HUES48 (cell line): Measurements from ENCODE around the gene IFT88.

Experiments
- H3K27ac ChIP-seq: one replicate; pipeline ENCODE4 v1.7.0; 2013; ENCODE audit warnings: low read depth, low read length, inconsistent platforms
- H3K27me3 ChIP-seq: 2 replicates; pipeline ENCODE4 v1.6.1; 2013; ENCODE audit warnings: mild to moderate bottlenecking, low read length; ENCODE audit not compliant: control insufficient read depth, insufficient read depth
- H3K36me3 ChIP-seq: 2 replicates; pipeline ENCODE4 v1.6.1; 2013; ENCODE audit warnings: low read length; ENCODE audit not compliant: control insufficient read depth, insufficient read depth
- H3K4me1 ChIP-seq: 2 replicates; pipeline ENCODE4 v1.6.1; 2013; ENCODE audit warnings: mild to moderate bottlenecking, low read length; ENCODE audit not compliant: control insufficient read depth, insufficient read depth
- H3K4me3 ChIP-seq: 2 replicates; pipeline ENCODE4 v1.5.1; 2013; ENCODE audit warnings: mild to moderate bottlenecking, low read depth, low read length
- H3K9ac ChIP-seq: 2 replicates; pipeline ENCODE4 v1.6.1; 2013; ENCODE audit warnings: mild to moderate bottlenecking, low read depth, low read length, moderate library complexity
- H3K9me3 ChIP-seq: 2 replicates; pipeline ENCODE4 v1.6.1; 2013; ENCODE audit warnings: low read length; ENCODE audit not compliant: control insufficient read depth, insufficient read depth

The IFT88 gene

DNA sequence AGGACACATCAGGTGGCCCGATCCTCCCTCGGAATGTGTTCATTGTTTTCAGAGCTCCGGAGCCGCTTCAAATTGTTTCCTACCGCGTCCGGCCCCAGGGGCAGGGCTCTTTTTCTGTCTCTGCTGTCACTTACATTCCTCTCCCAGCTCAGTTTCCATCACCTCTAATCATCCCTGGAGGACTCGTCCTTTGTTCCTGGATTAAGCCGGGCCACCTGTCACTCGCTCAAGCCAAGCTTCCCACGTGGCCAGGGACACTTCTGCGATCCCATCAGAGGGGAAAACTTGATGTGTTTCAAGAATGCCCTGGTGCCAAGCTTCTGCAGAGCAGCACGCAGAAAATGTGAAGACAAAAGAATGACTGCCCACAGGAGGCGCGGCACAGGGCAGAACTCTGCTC, 150.0 kb downstream of the IFT88 start:
- Histone ChIP-seq H3K4me3 (no peak overlapping the region), H3K9ac (no peak overlapping the region), H3K4me1 (peaks cover 11% of the 10 kb centered on the region), H3K27me3 (peaks cover 22% of the 10 kb centered on the region), H3K36me3 (no peaks in the 10 kb centered on the region), H3K27ac (peak overlapping the region; percentile 5), H3K9me3 (no peaks in the 10 kb centered on the region)

GRCh38 chr13:20717581-20718542, 150.9 kb downstream of the IFT88 start:
- Histone ChIP-seq H3K27ac (peak overlapping the region; percentile 5), H3K4me3 (no peak overlapping the region), H3K36me3 (no peaks in the 10 kb centered on the region), H3K27me3 (peaks cover 31% of the 10 kb centered on the region), H3K9ac (no peak overlapping the region), H3K4me1 (peaks cover 14% of the 10 kb centered on the region), H3K9me3 (no peaks in the 10 kb centered on the region)

DNA sequence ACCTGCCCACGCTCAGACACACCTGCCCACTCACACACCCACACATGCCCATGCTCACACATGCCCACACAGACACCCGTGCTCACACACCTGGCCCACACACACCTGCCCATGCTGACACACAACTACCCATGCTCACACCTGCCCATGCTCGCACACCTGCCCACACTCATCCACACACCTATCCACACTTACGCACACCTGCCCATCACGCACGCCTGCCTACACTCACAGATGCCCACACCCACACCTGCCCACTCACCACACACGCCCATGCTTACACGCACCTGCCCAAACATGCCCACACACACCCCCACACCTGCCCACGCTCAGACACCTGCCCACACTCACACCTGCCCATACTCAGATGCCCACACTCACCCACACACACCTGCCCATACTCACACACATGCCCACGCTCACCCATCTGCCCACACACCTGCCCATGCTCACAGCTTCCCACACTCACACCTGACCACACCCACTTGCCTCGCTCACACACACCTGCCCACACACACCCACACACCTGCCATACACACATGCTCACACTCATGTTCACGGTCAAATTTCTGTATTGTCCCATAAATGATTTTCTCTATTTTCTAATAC, 152.1 kb downstream of the IFT88 start:
- Histone ChIP-seq H3K4me1 (peaks cover 5% of the 10 kb centered on the region; the same call in 1 of the 2 replicates), H3K27me3 (peaks cover 31% of the 10 kb centered on the region), H3K9ac (no peak overlapping the region), H3K4me3 (no peak overlapping the region), H3K9me3 (no peaks in the 10 kb centered on the region), H3K36me3 (no peaks in the 10 kb centered on the region), H3K27ac (no peak overlapping the region)

- H3K9me3 ChIP-seq, result no peaks in the 10 kb centered on the region
- no peak overlapping the region for H3K9ac ChIP-seq
- H3K27me3 ChIP-seq, result peaks cover 31% of the 10 kb centered on the region
- H3K27ac ChIP-seq, result no peak overlapping the region
- peaks cover 5% of the 10 kb centered on the region; the same call in 1 of the 2 replicates for H3K4me1 ChIP-seq
- no peaks in the 10 kb centered on the region for H3K36me3 ChIP-seq
- H3K4me3 ChIP-seq, result no peak overlapping the region
These were observed 152.8 kb downstream of the IFT88 start for GRCh38 chr13:20719783-20720182.

DNA sequence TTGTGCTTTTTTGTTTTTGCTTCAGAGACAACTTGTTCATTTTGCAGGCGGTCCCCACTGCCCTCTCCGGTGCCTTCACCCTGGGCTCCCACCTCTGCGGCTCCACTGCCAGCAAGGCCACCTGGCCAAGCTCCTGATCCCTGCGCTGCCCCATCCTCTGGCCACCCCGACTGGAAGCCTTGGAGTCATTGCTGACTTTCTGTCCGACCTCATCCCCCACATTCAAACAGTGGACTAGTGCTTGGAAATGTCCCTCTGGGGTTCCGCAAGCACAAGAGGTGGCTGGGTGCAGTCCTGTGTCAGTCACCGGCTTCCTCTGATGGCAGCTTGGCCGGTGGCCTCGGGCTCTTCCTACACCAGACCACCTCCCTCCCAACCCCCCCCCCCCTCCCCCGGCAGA, 153.5 kb downstream of the IFT88 start:
- Histone ChIP-seq H3K27ac (no peak overlapping the region), H3K4me3 (no peak overlapping the region), H3K9ac (no peak overlapping the region), H3K36me3 (no peaks in the 10 kb centered on the region), H3K4me1 (peaks cover 5% of the 10 kb centered on the region; the same call in 1 of the 2 replicates), H3K9me3 (no peaks in the 10 kb centered on the region), H3K27me3 (peaks cover 31% of the 10 kb centered on the region)

DNA sequence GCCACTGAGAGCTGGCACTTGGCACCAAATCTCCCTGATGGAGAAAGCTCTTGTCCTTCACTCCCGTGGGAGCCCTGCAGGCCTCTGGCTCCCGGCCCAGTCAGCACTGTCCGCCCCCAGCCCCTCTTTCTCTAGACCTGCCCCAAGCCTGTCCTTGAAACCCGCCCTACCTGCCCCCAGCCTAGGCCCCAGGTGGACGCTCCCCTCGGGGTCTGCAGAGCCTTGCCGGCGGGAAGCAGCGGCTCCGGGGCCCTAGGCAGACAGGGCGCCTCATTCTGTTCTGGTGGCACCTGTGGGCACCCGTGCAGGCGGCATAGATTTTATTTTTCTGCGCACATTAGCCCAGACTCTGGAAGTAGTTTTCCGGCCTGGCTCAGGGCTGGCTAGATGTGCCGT, 154.1 kb downstream of the IFT88 start:
- H3K9ac ChIP-seq, result no peak overlapping the region
- peak overlapping the region; percentile 62; the same call in 1 of the 2 replicates for H3K4me3 ChIP-seq

GRCh38 chr13:20721454-20722357, 154.7 kb downstream of the IFT88 start:
- peaks cover 5% of the 10 kb centered on the region; the same call in 1 of the 2 replicates for H3K4me1 ChIP-seq
- H3K36me3 ChIP-seq, result no peaks in the 10 kb centered on the region
- peaks cover 31% of the 10 kb centered on the region for H3K27me3 ChIP-seq
- H3K9ac ChIP-seq, result peak overlapping the region; percentile 31; the same call in 1 of the 2 replicates
- peak overlapping the region; percentile 62 for H3K4me3 ChIP-seq
- no peak overlapping the region for H3K27ac ChIP-seq
- no peaks in the 10 kb centered on the region for H3K9me3 ChIP-seq

More for the DNA sequence above, 154.1 kb downstream of the IFT88 start:
- peaks cover 5% of the 10 kb centered on the region; the same call in 1 of the 2 replicates for H3K4me1 ChIP-seq
- H3K27me3 ChIP-seq, result peaks cover 31% of the 10 kb centered on the region
- H3K9me3 ChIP-seq, result no peaks in the 10 kb centered on the region
- H3K27ac ChIP-seq, result no peak overlapping the region
- no peaks in the 10 kb centered on the region for H3K36me3 ChIP-seq

DNA sequence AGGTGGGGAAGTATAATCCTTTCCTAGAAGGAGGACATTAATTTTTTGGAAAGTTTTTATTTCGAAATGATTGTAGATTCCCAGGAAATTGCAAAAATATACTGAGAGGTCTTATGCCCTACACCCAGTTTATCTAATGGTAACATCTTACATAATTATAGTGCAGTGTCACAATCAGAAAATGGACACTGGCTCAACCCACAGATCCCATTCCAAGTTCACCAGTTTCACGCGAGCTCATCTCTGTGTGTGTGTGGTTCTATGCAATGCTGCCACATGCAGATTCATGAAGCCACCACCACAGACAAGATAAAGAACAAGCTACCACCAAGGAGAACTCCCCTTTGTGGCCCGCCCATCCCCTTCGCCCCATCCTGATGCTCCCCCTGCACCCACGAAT, 160.9 kb downstream of the IFT88 start:
- no peaks in the 10 kb centered on the region for H3K9me3 ChIP-seq
- no peak overlapping the region for H3K27ac ChIP-seq
- peaks cover 5% of the 10 kb centered on the region for H3K27me3 ChIP-seq
- no peak overlapping the region for H3K9ac ChIP-seq
- H3K4me3 ChIP-seq, result no peak overlapping the region
- H3K36me3 ChIP-seq, result no peaks in the 10 kb centered on the region
- H3K4me1 ChIP-seq, result no peaks in the 10 kb centered on the region

GRCh38 chr13:20728579-20729311, 161.8 kb downstream of the IFT88 start:
- Histone ChIP-seq H3K4me1 (no peaks in the 10 kb centered on the region), H3K36me3 (no peaks in the 10 kb centered on the region), H3K27me3 (no peaks in the 10 kb centered on the region)

More at GRCh38 chr13:20728579-20729311, 161.8 kb downstream of the IFT88 start:
- Histone ChIP-seq H3K4me3 (no peak overlapping the region), H3K9ac (no peak overlapping the region), H3K27ac (no peak overlapping the region), H3K9me3 (no peaks in the 10 kb centered on the region)
